ENCODE results near the gene ASB18.

DNA sequence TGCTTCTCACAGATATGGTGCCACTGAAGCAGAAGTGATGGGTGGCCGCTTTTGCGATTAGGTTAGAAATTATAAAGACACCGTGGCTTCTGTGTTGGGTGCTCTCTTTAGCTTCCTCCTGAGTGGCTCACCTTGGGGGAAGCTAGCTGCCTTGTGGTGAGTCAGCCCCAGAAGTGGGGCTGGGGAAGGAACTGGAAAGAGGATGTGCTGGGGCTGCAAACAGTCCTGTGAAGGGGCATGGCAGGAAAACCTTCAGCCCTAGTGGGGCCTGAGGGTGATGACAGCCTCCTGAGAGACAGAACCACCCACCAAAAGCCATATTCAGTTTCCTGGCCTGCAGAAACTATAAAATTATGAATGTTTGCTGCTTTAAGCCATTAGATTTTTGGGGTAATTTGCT is 8.9 kb upstream of the ASB18 start:
- TF ChIP-seq EZH2 (IDR thresholded peaks at IDR 0.05; ENCODE audit: insufficient read depth, poor library complexity, severe bottlenecking) (no peak), EZH2phosphoT487 (IDR thresholded peaks at IDR 0.05; ENCODE audit: insufficient read depth, low read depth) (no peak)

Measured in GM23248 (cell line).